ENCODE results near the gene GNG14. TPM values are rescaled to one million over a fixed set of nuclear protein-coding genes. Genes with fewer than 3 reads are reported as not detected.

The GNG14 gene
- polyA plus RNA-seq, 1 donor: 0.33 TPM

- Histone ChIP-seq H3K9me3 (ENCODE audit: control insufficient read depth, low read depth, low read length) (no peaks in the 10 kb centered on the region), H3K4me1 (ENCODE audit: control insufficient read depth, insufficient read depth, low read length) (peaks cover 21% of the 10 kb centered on the region), H3K36me3 (ENCODE audit: control insufficient read depth, insufficient read depth, low read length) (peaks cover 24% of the 10 kb centered on the region), H3K4me3 (ENCODE audit: low read length) (peak overlapping the region; percentile 89), H3K27me3 (ENCODE audit: control insufficient read depth, insufficient read depth, low read length) (no peaks in the 10 kb centered on the region), H3K27ac (ENCODE audit: low read length) (peak overlapping the region; percentile 93)
- DNase-seq: peak; percentile 62 to 64
- WGBS (ENCODE audit: insufficient coverage, low lambda C conversion rate): no CpG with 5 or more reads among the region's 4 CpGs
Observed at GRCh38 chr19:12667731-12668302, 20.0 kb upstream of the GNG14 start.

DNA sequence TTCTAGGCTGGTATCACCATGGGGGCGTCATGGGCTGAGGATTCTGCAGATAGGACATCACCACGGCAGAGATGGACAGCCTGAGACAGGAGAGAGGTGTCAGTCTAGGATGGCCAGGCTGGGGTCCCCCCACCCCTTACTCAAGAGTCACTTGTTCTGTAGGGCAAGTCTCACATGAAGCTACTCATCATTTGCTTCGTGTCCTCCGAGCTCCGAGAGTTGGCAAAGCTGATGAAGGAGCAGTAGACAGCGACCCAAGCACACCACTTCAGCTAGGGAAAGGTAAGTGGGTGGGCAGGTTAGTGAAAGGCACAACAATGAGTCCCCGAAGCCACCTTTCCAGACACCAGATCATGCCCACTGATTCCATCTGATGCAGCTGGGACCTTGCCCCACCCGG, 19.5 kb upstream of the GNG14 start:
- Histone ChIP-seq H3K4me1 (ENCODE audit: control insufficient read depth, insufficient read depth, low read length) (peaks cover 21% of the 10 kb centered on the region), H3K9me3 (ENCODE audit: control insufficient read depth, low read depth, low read length) (no peaks in the 10 kb centered on the region), H3K4me3 (ENCODE audit: low read length) (peak overlapping the region; percentile 71), H3K27me3 (ENCODE audit: control insufficient read depth, insufficient read depth, low read length) (no peaks in the 10 kb centered on the region), H3K27ac (ENCODE audit: low read length) (peak overlapping the region; percentile 93), H3K36me3 (ENCODE audit: control insufficient read depth, insufficient read depth, low read length) (peaks cover 21% of the 10 kb centered on the region)
- no peak for DNase-seq
- no CpG with 5 or more reads among the region's 8 CpGs for WGBS (ENCODE audit: insufficient coverage, low lambda C conversion rate)

DNA sequence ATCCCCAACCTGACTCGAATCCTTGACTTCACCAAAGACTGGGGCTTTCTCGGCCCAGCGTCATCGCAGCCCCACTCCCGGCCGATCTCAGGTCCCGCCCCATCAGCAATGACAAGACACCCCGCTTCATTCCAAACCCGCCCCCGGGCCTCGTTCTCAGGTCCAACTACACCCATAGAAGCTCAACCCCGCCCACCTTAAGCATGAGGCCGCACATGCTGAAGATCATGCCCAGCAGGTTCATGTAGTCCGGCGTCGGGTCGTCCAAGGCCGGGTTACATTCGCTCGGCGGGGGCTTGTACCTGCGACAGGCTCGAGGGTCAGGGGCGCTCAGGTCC, 18.9 kb upstream of the GNG14 start:
- DNase-seq: peak in 1 of 2 donors; percentile 50
- H3K9me3 ChIP-seq (ENCODE audit: control insufficient read depth, low read depth, low read length): no peaks in the 10 kb centered on the region
- H3K27me3 ChIP-seq (ENCODE audit: control insufficient read depth, insufficient read depth, low read length): no peaks in the 10 kb centered on the region
- H3K4me1 ChIP-seq (ENCODE audit: control insufficient read depth, insufficient read depth, low read length): peaks cover 21% of the 10 kb centered on the region
- peak overlapping the region; percentile 93 for H3K27ac ChIP-seq (ENCODE audit: low read length)
- H3K36me3 ChIP-seq (ENCODE audit: control insufficient read depth, insufficient read depth, low read length): peaks cover 23% of the 10 kb centered on the region
- no CpG with 5 or more reads among the region's 24 CpGs for WGBS (ENCODE audit: insufficient coverage, low lambda C conversion rate)
- peak overlapping the region; percentile 71 for H3K4me3 ChIP-seq (ENCODE audit: low read length)

GRCh38 chr19:12669270-12670158, 18.3 kb upstream of the GNG14 start:
- DNase-seq: peak; percentile 73 to 88
- peak overlapping the region; percentile 71 for H3K4me3 ChIP-seq (ENCODE audit: low read length)
- H3K36me3 ChIP-seq (ENCODE audit: control insufficient read depth, insufficient read depth, low read length): peaks cover 29% of the 10 kb centered on the region
- H3K9me3 ChIP-seq (ENCODE audit: control insufficient read depth, low read depth, low read length): no peaks in the 10 kb centered on the region
- peaks cover 21% of the 10 kb centered on the region for H3K4me1 ChIP-seq (ENCODE audit: control insufficient read depth, insufficient read depth, low read length)
- peak overlapping the region; percentile 93 for H3K27ac ChIP-seq (ENCODE audit: low read length)
- WGBS (ENCODE audit: insufficient coverage, low lambda C conversion rate): 0% methylated on average over 4 of the region's 64 CpGs
- no peaks in the 10 kb centered on the region for H3K27me3 ChIP-seq (ENCODE audit: control insufficient read depth, insufficient read depth, low read length)

- Histone ChIP-seq H3K27ac (ENCODE audit: low read length) (peak overlapping the region; percentile 93), H3K36me3 (ENCODE audit: control insufficient read depth, insufficient read depth, low read length) (peaks cover 28% of the 10 kb centered on the region), H3K4me1 (ENCODE audit: control insufficient read depth, insufficient read depth, low read length) (peaks cover 21% of the 10 kb centered on the region), H3K4me3 (ENCODE audit: low read length) (peak overlapping the region; percentile 71), H3K27me3 (ENCODE audit: control insufficient read depth, insufficient read depth, low read length) (no peaks in the 10 kb centered on the region), H3K9me3 (ENCODE audit: control insufficient read depth, low read depth, low read length) (no peaks in the 10 kb centered on the region)
- DNase-seq: no peak
- no CpG with 5 or more reads among the region's 26 CpGs for WGBS (ENCODE audit: insufficient coverage, low lambda C conversion rate)
Observed at GRCh38 chr19:12670159-12670928, 17.5 kb upstream of the GNG14 start.

DNA sequence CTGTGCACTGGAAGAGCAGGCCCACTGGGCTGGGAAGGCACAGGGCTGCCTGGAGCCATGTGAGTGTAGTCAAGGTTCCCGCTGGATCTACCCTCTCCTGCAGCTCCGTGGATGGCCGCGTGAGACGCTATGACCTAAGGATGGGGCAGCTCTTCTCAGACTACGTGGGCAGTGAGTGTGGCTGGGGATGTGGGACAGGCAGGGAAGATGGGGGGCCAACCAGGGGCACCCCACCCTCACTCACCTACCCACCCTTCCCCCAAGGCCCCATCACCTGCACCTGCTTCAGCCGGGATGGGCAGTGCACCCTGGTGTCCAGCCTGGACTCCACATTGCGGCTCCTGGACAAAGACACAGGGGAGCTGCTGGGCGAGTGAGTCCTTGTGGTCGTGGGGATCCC, 15.1 kb upstream of the GNG14 start:
- Histone ChIP-seq H3K36me3 (ENCODE audit: control insufficient read depth, insufficient read depth, low read length) (peaks cover 50% of the 10 kb centered on the region), H3K9me3 (ENCODE audit: control insufficient read depth, low read depth, low read length) (no peaks in the 10 kb centered on the region), H3K4me1 (ENCODE audit: control insufficient read depth, insufficient read depth, low read length) (peaks cover 14% of the 10 kb centered on the region), H3K27ac (ENCODE audit: low read length) (no peak overlapping the region), H3K4me3 (ENCODE audit: low read length) (no peak overlapping the region), H3K27me3 (ENCODE audit: control insufficient read depth, insufficient read depth, low read length) (no peaks in the 10 kb centered on the region)
- DNase-seq: no peak
- no CpG with 5 or more reads among the region's 10 CpGs for WGBS (ENCODE audit: insufficient coverage, low lambda C conversion rate)

GRCh38 chr19:12675399-12675798, 12.4 kb upstream of the GNG14 start:
- peaks cover 4% of the 10 kb centered on the region for H3K4me1 ChIP-seq (ENCODE audit: control insufficient read depth, insufficient read depth, low read length)
- H3K9me3 ChIP-seq (ENCODE audit: control insufficient read depth, low read depth, low read length): no peaks in the 10 kb centered on the region
- WGBS (ENCODE audit: insufficient coverage, low lambda C conversion rate): 100% methylated on average over 1 of the region's 10 CpGs
- no peaks in the 10 kb centered on the region for H3K27me3 ChIP-seq (ENCODE audit: control insufficient read depth, insufficient read depth, low read length)
- H3K4me3 ChIP-seq (ENCODE audit: low read length): no peak overlapping the region
- no peak for DNase-seq
- H3K36me3 ChIP-seq (ENCODE audit: control insufficient read depth, insufficient read depth, low read length): peaks cover 68% of the 10 kb centered on the region
- no peak overlapping the region for H3K27ac ChIP-seq (ENCODE audit: low read length)

DNA sequence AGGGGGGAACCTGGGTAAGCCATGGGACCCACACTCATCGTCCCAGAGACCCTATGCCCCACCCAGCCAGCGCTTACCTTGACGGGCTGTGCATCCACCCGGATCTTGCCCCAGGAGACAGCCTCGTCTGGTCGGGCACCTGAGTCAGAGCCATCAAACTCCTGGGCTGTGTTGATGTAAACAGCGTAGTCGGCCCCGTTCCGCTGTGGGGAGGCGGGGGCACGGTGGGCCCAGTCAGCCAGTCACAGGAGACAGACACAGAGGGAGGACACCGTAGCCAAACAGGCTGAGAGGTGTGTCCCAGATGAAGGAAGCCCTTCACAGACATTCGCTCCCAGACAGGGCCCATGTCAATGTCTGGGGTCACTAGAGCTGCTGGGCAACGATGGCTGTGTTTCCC, 11.9 kb upstream of the GNG14 start:
- Histone ChIP-seq H3K4me1 (ENCODE audit: control insufficient read depth, insufficient read depth, low read length) (no peaks in the 10 kb centered on the region), H3K4me3 (ENCODE audit: low read length) (no peak overlapping the region), H3K27me3 (ENCODE audit: control insufficient read depth, insufficient read depth, low read length) (no peaks in the 10 kb centered on the region), H3K9me3 (ENCODE audit: control insufficient read depth, low read depth, low read length) (no peaks in the 10 kb centered on the region), H3K36me3 (ENCODE audit: control insufficient read depth, insufficient read depth, low read length) (peaks cover 68% of the 10 kb centered on the region), H3K27ac (ENCODE audit: low read length) (no peak overlapping the region)
- DNase-seq: no peak
- no CpG with 5 or more reads among the region's 15 CpGs for WGBS (ENCODE audit: insufficient coverage, low lambda C conversion rate)

DNA sequence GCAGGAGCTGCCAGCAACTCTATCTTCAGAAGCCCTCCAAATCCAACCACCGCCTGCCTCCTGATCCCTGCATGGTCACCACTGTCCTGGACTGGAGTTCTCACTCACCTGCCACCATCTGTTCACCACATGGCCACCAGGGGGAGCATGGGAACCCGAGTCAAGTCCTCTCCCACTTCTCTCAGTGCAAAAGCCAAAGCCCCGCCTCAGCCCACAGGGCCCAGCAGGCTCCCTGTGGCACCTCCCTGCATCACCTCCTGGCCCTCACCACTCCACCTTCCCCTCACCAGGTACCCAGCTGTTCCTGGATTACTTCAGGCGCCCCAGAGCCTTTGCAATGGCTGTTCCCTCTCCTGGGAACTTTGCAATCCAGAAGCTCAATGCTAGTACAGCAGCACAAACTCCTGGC, 11.4 kb upstream of the GNG14 start:
- WGBS (ENCODE audit: insufficient coverage, low lambda C conversion rate): no CpG with 5 or more reads among the region's 4 CpGs

GRCh38 chr19:12676928-12677327, 10.9 kb upstream of the GNG14 start:
- H3K4me3 ChIP-seq (ENCODE audit: low read length): no peak overlapping the region
- H3K4me1 ChIP-seq (ENCODE audit: control insufficient read depth, insufficient read depth, low read length): no peaks in the 10 kb centered on the region
- H3K27me3 ChIP-seq (ENCODE audit: control insufficient read depth, insufficient read depth, low read length): no peaks in the 10 kb centered on the region
- no CpG with 5 or more reads among the region's 12 CpGs for WGBS (ENCODE audit: insufficient coverage, low lambda C conversion rate)
- DNase-seq: no peak
- no peaks in the 10 kb centered on the region for H3K9me3 ChIP-seq (ENCODE audit: control insufficient read depth, low read depth, low read length)
- peaks cover 68% of the 10 kb centered on the region for H3K36me3 ChIP-seq (ENCODE audit: control insufficient read depth, insufficient read depth, low read length)
- no peak overlapping the region for H3K27ac ChIP-seq (ENCODE audit: low read length)

More for the DNA sequence above, 11.4 kb upstream of the GNG14 start:
- Histone ChIP-seq H3K4me1 (ENCODE audit: control insufficient read depth, insufficient read depth, low read length) (no peaks in the 10 kb centered on the region), H3K9me3 (ENCODE audit: control insufficient read depth, low read depth, low read length) (no peaks in the 10 kb centered on the region), H3K27ac (ENCODE audit: low read length) (no peak overlapping the region), H3K4me3 (ENCODE audit: low read length) (no peak overlapping the region), H3K27me3 (ENCODE audit: control insufficient read depth, insufficient read depth, low read length) (no peaks in the 10 kb centered on the region), H3K36me3 (ENCODE audit: control insufficient read depth, insufficient read depth, low read length) (peaks cover 68% of the 10 kb centered on the region)
- peak; percentile 59 to 66 for DNase-seq
